Measurements from ENCODE around the gene GRPR.

Gene GRPR

DNA sequence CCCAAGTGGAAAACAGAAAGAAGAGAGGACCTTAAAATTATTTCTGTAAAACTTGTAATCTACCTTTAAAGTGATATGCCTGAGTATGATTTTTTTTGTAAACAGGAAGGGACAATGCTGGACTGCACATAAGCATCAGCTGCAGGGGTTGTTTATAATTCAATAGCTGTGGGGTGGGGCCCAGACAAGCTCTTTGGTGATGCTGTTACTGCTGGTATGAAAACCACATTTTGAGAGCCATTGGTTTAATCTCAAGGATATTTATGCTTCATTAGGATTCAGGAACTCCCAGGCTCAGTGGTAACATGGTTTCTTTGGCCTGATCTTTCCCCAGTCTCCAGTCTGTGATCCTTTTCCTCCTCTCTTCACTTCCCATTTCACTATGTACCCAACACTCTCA is 34.3 kb upstream of the GRPR start:
- H3K4me3 ChIP-seq (ENCODE audit: low read depth, low read length) = no peak overlapping the region
- DNase-seq (ENCODE audit: low read depth) = no peak
- TF ChIP-seq, protein P1, sequence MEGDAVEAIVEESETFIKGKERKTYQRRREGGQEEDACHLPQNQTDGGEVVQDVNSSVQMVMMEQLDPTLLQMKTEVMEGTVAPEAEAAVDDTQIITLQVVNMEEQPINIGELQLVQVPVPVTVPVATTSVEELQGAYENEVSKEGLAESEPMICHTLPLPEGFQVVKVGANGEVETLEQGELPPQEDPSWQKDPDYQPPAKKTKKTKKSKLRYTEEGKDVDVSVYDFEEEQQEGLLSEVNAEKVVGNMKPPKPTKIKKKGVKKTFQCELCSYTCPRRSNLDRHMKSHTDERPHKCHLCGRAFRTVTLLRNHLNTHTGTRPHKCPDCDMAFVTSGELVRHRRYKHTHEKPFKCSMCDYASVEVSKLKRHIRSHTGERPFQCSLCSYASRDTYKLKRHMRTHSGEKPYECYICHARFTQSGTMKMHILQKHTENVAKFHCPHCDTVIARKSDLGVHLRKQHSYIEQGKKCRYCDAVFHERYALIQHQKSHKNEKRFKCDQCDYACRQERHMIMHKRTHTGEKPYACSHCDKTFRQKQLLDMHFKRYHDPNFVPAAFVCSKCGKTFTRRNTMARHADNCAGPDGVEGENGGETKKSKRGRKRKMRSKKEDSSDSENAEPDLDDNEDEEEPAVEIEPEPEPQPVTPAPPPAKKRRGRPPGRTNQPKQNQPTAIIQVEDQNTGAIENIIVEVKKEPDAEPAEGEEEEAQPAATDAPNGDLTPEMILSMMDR (IDR thresholded peaks at IDR 0.05; ENCODE audit: control insufficient read depth, extremely low read depth, insufficient read depth) = no peak

DNA sequence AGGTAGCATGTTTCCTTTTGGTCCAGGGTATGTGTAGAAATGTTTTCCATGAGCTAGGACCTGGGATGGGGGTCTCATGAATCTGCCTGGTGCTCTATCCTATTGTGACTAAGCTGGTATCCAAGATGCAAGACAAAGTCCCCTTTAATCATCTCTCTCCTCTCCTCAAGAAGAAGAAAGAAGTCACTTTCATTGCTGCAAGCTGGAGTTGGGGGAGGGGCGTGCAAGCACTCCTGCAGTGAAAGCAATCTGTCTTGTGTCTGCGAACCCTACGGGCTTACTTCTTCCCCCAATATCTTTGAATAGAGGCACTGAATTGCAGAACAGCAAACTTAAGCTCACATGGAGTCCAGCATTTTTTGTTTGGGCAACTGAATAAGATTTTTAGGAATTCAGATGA is 27.2 kb upstream of the GRPR start:
- no peak for DNase-seq (ENCODE audit: low read depth)
- no peak overlapping the region for H3K4me3 ChIP-seq (ENCODE audit: low read depth, low read length)
- TF ChIP-seq, protein P1 (IDR thresholded peaks at IDR 0.05; ENCODE audit: control insufficient read depth, extremely low read depth, insufficient read depth) = no peak

DNA sequence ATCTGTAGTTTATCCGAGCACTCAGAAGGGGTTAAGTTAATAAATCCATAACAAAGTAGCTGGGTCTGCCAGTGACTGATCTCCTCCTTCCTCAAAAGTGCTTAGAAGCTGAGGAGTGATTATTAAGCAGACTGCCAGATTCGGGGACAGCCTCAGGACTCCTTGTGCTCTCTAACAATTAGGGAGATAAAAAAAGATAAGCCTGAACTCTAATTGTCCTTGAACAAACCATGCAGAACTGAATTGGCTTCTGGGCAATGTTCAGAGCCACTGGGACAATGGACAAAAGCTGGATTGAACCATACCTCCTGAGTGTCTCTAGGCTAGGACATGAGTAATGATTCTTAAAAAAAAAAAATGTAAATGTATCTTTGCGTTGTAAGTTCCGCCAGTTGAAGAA is 22.7 kb upstream of the GRPR start:
- DNase-seq (ENCODE audit: low read depth) = no peak
- H3K4me3 ChIP-seq (ENCODE audit: low read depth, low read length) = no peak overlapping the region
- TF ChIP-seq, protein P1 (IDR thresholded peaks at IDR 0.05; ENCODE audit: control insufficient read depth, extremely low read depth, insufficient read depth) = no peak

- TF ChIP-seq, protein P1 (IDR thresholded peaks at IDR 0.05; ENCODE audit: control insufficient read depth, extremely low read depth, insufficient read depth) = no peak
- no peak for DNase-seq (ENCODE audit: low read depth)
- no peak overlapping the region for H3K4me3 ChIP-seq (ENCODE audit: low read depth, low read length)
Measured at GRCh38 chrX:16101581-16101980, 21.8 kb upstream of the GRPR start.

GRCh38 chrX:16103625-16104024 is 19.7 kb upstream of the GRPR start:
- no peak overlapping the region for H3K4me3 ChIP-seq (ENCODE audit: low read depth, low read length)
- DNase-seq (ENCODE audit: low read depth) = no peak
- TF ChIP-seq, protein P1 (IDR thresholded peaks at IDR 0.05; ENCODE audit: control insufficient read depth, extremely low read depth, insufficient read depth) = no peak

- DNase-seq (ENCODE audit: low read depth) = no peak
- TF ChIP-seq, protein P1 (IDR thresholded peaks at IDR 0.05; ENCODE audit: control insufficient read depth, extremely low read depth, insufficient read depth) = peak; percentile 24; the same call in 1 of the 2 replicates
- no peak overlapping the region for H3K4me3 ChIP-seq (ENCODE audit: low read depth, low read length)
Measured at GRCh38 chrX:16112428-16112827, 10.9 kb upstream of the GRPR start.

DNA sequence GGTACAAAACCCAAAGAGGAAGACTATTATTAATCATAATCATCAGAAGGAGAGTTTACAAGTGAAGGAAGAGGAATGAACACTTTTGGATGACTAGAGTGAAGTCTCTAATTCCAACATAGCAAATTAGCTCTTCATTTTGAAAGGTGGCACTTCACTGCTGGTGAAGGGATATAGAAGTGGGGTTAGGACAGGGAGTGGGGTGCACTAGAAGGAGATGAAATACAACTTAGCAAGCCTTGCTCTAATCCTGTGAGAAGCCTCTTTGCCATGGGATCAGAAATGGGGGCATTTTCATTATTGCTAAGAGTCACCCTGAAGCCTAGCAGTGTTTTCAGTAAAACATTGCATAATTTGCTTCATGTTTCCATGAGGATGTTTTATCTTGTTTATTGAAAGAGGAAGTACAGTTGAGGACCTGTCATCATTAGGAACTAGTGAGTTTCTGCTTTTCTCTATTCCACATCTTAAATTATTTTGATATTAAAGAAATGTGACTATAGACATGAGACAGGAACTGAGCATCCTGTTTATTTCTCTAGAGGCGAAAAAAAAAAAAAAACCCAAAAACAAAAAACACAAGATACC is 9.3 kb upstream of the GRPR start:
- no peak for DNase-seq (ENCODE audit: low read depth)
- TF ChIP-seq, protein P1 (IDR thresholded peaks at IDR 0.05; ENCODE audit: control insufficient read depth, extremely low read depth, insufficient read depth) = no peak
- no peak overlapping the region for H3K4me3 ChIP-seq (ENCODE audit: low read depth, low read length)

Data from LNCaP clone FGC (cell line).